ENCODE results near the gene ZNF598. TPM values are rescaled to one million over a fixed set of nuclear protein-coding genes. Genes with fewer than 3 reads are reported as not detected.
A peak's percentile ranks its signal among the peaks of the same experiment; 100 is the strongest.

Gene ZNF598
- total RNA-seq, 1 experiment from 2014 or later = 72.4 TPM

- Mint-ChIP-seq H3K27me3 (ENCODE audit: unreplicated experiment) (peaks cover 62% of the 10 kb centered on the region), H3K4me3 (ENCODE audit: low read depth, unreplicated experiment) (peak within 1 kb of the TSS; percentile 66), H3K27ac (ENCODE audit: unreplicated experiment) (no peak within 1 kb of the TSS), H3K9me3 (ENCODE audit: low read depth, unreplicated experiment) (no peaks in the 10 kb centered on the region), H3K4me1 (ENCODE audit: low read depth, unreplicated experiment) (peaks cover 30% of the 10 kb centered on the region), H3K36me3 (ENCODE audit: insufficient read depth, unreplicated experiment) (peaks cover 29% of the 10 kb centered on the region)
- no TSS peak for BruUV-seq (replicated peaks)
- CTCF ChIA-PET = interaction anchor here (0.6 kb wide), 1 partner anchor 116 kb away, joined by 3 read pairs; the partner anchor contains the start of gene PKD1
- TF ChIP-seq CTCF (IDR thresholded peaks at IDR 0.05; ENCODE audit: unreplicated experiment) = no peak
- intact Hi-C loops (cut with micrococcal nuclease; ENCODE audit: unreplicated experiment) = no loop called here
- DNase-seq = peak; percentile 36
Measured at GRCh38 chr16:2019518-2019920, 9.9 kb upstream of the ZNF598 start, which contains the start of gene NPW. Gene NPW, plus strand, starts transcription at chr16:2019785.

- peaks cover 2% of the 10 kb centered on the region for H3K36me3 Mint-ChIP-seq (ENCODE audit: insufficient read depth, unreplicated experiment)
- CTCF ChIA-PET = interaction anchor here (0.5 to 2.1 kb wide), 2 partner anchors 13 to 16 kb away, joined by 3 to 9 read pairs; no protein-coding TSS in a partner anchor
- peak; percentile 36 for DNase-seq
- no TSS peak for BruUV-seq (replicated peaks)
- no peaks in the 10 kb centered on the region for H3K9me3 Mint-ChIP-seq (ENCODE audit: low read depth, unreplicated experiment)
- peak; percentile 71 for TF ChIP-seq CTCF (IDR thresholded peaks at IDR 0.05; ENCODE audit: unreplicated experiment)
- intact Hi-C loops (cut with micrococcal nuclease; ENCODE audit: unreplicated experiment) = no loop called here
- H3K27ac Mint-ChIP-seq (ENCODE audit: unreplicated experiment) = no peak overlapping the region
- H3K4me1 Mint-ChIP-seq (ENCODE audit: low read depth, unreplicated experiment) = peaks cover 8% of the 10 kb centered on the region
- H3K4me3 Mint-ChIP-seq (ENCODE audit: low read depth, unreplicated experiment) = no peak overlapping the region
- H3K27me3 Mint-ChIP-seq (ENCODE audit: unreplicated experiment) = peaks cover 41% of the 10 kb centered on the region
Measured at GRCh38 chr16:2016407-2016922, 6.8 kb upstream of the ZNF598 start.

GRCh38 chr16:2015947-2016208, 6.3 kb upstream of the ZNF598 start:
- BruUV-seq (replicated peaks) = TSS peak; percentile 35

GRCh38 chr16:2015117-2015946, 5.7 kb upstream of the ZNF598 start:
- Mint-ChIP-seq H3K4me3 (ENCODE audit: low read depth, unreplicated experiment) (no peak overlapping the region), H3K36me3 (ENCODE audit: insufficient read depth, unreplicated experiment) (peaks cover 2% of the 10 kb centered on the region), H3K9me3 (ENCODE audit: low read depth, unreplicated experiment) (no peaks in the 10 kb centered on the region), H3K27ac (ENCODE audit: unreplicated experiment) (no peak overlapping the region), H3K4me1 (ENCODE audit: low read depth, unreplicated experiment) (peaks cover 2% of the 10 kb centered on the region), H3K27me3 (ENCODE audit: unreplicated experiment) (peaks cover 30% of the 10 kb centered on the region)
- no peak for TF ChIP-seq CTCF (IDR thresholded peaks at IDR 0.05; ENCODE audit: unreplicated experiment)
- no TSS peak for BruUV-seq (replicated peaks)
- CTCF ChIA-PET = interaction anchor here (2.1 kb wide), 1 partner anchor 11 kb away, joined by 9 read pairs; no protein-coding TSS in a partner anchor
- DNase-seq = peak; percentile 53
- intact Hi-C loops (cut with micrococcal nuclease; ENCODE audit: unreplicated experiment) = no loop called here

More at GRCh38 chr16:2015947-2016208, 6.3 kb upstream of the ZNF598 start:
- no peak for DNase-seq
- intact Hi-C loops (cut with micrococcal nuclease; ENCODE audit: unreplicated experiment) = no loop called here
- peaks cover 7% of the 10 kb centered on the region for H3K4me1 Mint-ChIP-seq (ENCODE audit: low read depth, unreplicated experiment)
- no peak overlapping the region for H3K27ac Mint-ChIP-seq (ENCODE audit: unreplicated experiment)
- peaks cover 35% of the 10 kb centered on the region for H3K27me3 Mint-ChIP-seq (ENCODE audit: unreplicated experiment)
- TF ChIP-seq CTCF (IDR thresholded peaks at IDR 0.05; ENCODE audit: unreplicated experiment) = no peak
- CTCF ChIA-PET = interaction anchor here (0.5 to 2.1 kb wide), 2 partner anchors 12 to 15 kb away, joined by 3 to 9 read pairs; no protein-coding TSS in a partner anchor
- H3K4me3 Mint-ChIP-seq (ENCODE audit: low read depth, unreplicated experiment) = no peak overlapping the region
- no peaks in the 10 kb centered on the region for H3K9me3 Mint-ChIP-seq (ENCODE audit: low read depth, unreplicated experiment)
- H3K36me3 Mint-ChIP-seq (ENCODE audit: insufficient read depth, unreplicated experiment) = no peaks in the 10 kb centered on the region

Measured in Calu3 (cell line).